ENCODE measurements around the gene OMA1. TPM values are rescaled to one million over a fixed set of nuclear protein-coding genes. Genes with fewer than 3 reads are reported as not detected.

The OMA1 gene
- total RNA-seq, result 10 to 100 TPM; 27.2 to 41.1 (median 31.2) TPM
- 164 TPM for total RNA-seq (2013)

DNA sequence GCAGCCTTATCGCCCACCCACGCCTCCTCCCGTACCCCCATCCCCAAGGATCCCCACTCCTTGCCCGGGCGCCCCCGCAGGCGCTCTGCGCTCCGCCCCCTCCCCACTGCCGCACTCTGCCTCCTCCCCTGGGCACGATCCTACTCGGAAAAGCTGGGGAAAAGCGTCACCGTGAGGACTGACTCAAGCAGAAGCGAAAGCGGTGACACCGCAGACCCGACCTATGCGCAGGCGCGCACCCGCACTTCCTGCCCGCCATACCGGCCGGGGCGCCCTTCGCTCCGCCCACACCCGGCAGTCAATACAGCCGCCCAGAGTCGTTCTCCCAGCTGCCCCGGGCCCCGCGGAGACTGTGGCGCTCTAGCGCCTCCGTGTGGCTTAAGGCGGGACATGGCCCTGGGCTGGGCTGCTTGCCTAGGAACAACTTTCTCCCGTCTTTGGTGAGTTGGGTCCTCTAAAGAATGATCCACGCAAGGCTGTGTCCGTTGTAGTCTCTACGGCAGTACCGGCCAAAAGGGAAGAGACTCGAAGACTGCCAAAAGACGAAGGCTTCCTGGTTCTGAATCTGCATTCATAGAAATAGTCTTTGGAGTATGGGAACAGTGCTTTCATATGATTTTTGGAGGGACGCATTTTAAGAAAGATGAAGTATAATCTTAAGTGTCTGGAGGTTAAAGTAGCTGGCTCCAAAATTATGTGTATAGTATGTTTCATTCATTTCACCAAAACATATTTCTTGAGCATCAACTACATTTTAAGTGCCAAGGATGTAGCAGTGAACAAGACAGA, at the start of gene OMA1:
Gene OMA1, minus strand, starts transcription at position 207 of the 789 bp plus-strand sequence. CDS start 7,432 bp downstream, outside the sequence.
- Mint-ChIP-seq H3K27me3 (ENCODE audit: low read depth in 2 of 2) (peaks cover 5 to 17% of the 10 kb centered on the region in 2 donors), H3K36me3 (no peaks in the 10 kb centered on the region), H3K4me1 (peaks cover 19 to 34% of the 10 kb centered on the region in 2 donors), H3K9me3 (no peaks in the 10 kb centered on the region), H3K4me3 (peak within 1 kb of the TSS; percentile 94), H3K27ac (peak within 1 kb of the TSS; percentile 93 to 98)
- intact Hi-C loops (cut with micrococcal nuclease), result loop anchor here (1.0 to 2.0 kb wide), 5 partner anchors 30 to 1714 kb away; partner anchors contain the start of genes JUN and MYSM1
- TF ChIP-seq, protein P1, sequence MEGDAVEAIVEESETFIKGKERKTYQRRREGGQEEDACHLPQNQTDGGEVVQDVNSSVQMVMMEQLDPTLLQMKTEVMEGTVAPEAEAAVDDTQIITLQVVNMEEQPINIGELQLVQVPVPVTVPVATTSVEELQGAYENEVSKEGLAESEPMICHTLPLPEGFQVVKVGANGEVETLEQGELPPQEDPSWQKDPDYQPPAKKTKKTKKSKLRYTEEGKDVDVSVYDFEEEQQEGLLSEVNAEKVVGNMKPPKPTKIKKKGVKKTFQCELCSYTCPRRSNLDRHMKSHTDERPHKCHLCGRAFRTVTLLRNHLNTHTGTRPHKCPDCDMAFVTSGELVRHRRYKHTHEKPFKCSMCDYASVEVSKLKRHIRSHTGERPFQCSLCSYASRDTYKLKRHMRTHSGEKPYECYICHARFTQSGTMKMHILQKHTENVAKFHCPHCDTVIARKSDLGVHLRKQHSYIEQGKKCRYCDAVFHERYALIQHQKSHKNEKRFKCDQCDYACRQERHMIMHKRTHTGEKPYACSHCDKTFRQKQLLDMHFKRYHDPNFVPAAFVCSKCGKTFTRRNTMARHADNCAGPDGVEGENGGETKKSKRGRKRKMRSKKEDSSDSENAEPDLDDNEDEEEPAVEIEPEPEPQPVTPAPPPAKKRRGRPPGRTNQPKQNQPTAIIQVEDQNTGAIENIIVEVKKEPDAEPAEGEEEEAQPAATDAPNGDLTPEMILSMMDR (IDR thresholded peaks at IDR 0.05), result peak; percentile 88
- peak; percentile 91 to 99 (median 92) for ATAC-seq
- H3K27ac ChIP-seq (ENCODE audit: low read length), result peak within 1 kb of the TSS; percentile 99
- WGBS (ENCODE audit: insufficient coverage), result 2% methylated on average over 44 of the region's 46 CpGs
- peak; percentile 98 to 99 for DNase-seq
- H3K36me3 ChIP-seq (ENCODE audit: control insufficient read depth, insufficient read depth, low read length), result no peaks in the 10 kb centered on the region
- no peaks in the 10 kb centered on the region for H3K27me3 ChIP-seq (ENCODE audit: control insufficient read depth, insufficient read depth, low read length)
- H3K4me1 ChIP-seq (ENCODE audit: control insufficient read depth, insufficient read depth, low read length), result peaks cover 10% of the 10 kb centered on the region
- H3K9me3 ChIP-seq (ENCODE audit: control insufficient read depth, insufficient read depth, low read length), result no peaks in the 10 kb centered on the region
- H3K4me3 ChIP-seq (ENCODE audit: low read length), result peak within 1 kb of the TSS; percentile 53

DNA sequence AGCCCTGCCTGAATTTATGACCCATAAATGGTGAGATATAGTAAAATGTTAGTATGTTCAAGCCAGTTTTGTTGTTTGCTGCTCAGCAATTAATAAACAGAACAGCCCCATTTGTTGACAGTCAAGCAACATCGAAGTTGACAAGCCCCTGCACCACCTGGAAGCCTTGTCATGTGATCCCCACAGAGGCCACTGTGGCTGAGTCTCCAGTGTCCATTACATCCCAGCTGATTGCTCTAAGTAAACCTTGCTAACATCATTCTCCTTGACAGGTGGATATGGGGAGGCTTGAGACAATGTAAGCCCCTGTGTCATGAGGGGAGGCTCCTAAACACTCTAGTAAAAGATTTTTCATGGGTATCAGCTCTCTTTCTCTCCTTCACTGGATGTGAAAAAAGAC, 48.0 kb upstream of the OMA1 start:
- intact Hi-C loops (cut with micrococcal nuclease), result no loop called here
- H3K4me1 Mint-ChIP-seq, result peaks cover 0 to 11% of the 10 kb centered on the region in 2 donors
- WGBS (ENCODE audit: insufficient coverage), result 67% methylated on average over 1 of the region's 1 CpG
- H3K4me1 ChIP-seq (ENCODE audit: control insufficient read depth, insufficient read depth, low read length), result no peaks in the 10 kb centered on the region
- H3K4me3 ChIP-seq (ENCODE audit: low read length), result no peak overlapping the region
- DNase-seq (no peak), ATAC-seq (no peak)
- H3K36me3 ChIP-seq (ENCODE audit: control insufficient read depth, insufficient read depth, low read length), result no peaks in the 10 kb centered on the region
- H3K27me3 ChIP-seq (ENCODE audit: control insufficient read depth, insufficient read depth, low read length), result peaks cover 7% of the 10 kb centered on the region
- H3K9me3 Mint-ChIP-seq, result peaks cover 0 to 2% of the 10 kb centered on the region in 2 donors
- no peak overlapping the region for H3K27ac Mint-ChIP-seq
- peaks cover 29% of the 10 kb centered on the region in 2 donors for H3K27me3 Mint-ChIP-seq (ENCODE audit: low read depth in 2 of 2)
- H3K36me3 Mint-ChIP-seq, result no peaks in the 10 kb centered on the region
- H3K4me3 Mint-ChIP-seq, result no peak overlapping the region
- no peaks in the 10 kb centered on the region for H3K9me3 ChIP-seq (ENCODE audit: control insufficient read depth, insufficient read depth, low read length)
- no peak overlapping the region for H3K27ac ChIP-seq (ENCODE audit: low read length)
- TF ChIP-seq, protein P1 (IDR thresholded peaks at IDR 0.05), result no peak

DNA sequence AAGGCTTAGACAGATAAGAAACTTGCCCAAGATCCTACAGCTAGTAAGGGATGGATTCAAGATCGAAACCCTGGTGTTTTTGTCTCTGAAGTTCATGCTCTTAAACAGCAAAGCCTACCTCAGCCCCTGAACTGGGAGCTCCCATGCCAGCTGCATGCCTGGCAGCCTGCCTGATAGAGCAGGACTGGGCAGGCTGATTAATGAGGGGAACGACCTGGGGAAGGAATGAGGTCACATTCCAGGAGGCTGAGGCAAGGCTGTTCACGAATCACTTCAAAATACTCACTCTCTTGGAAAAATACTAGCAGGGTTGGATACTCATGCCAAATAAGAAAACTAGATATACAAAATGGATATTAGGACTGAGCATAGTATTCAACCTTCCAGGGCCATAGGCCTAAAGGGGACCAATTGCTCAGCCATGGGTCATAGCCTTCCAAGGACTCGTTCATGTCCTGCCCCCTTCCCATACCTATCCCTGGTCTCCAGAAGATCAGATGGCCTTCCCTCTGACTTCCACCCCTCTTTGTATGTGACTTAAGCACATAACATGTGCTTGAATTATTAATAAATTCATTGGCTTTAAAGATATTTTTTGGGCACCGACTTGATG, 46.1 kb upstream of the OMA1 start:
- H3K9me3 Mint-ChIP-seq, result no peaks in the 10 kb centered on the region
- WGBS (ENCODE audit: insufficient coverage), result 74% methylated on average over 4 of the region's 5 CpGs
- no peaks in the 10 kb centered on the region for H3K36me3 Mint-ChIP-seq
- Histone ChIP-seq H3K4me1 (ENCODE audit: control insufficient read depth, insufficient read depth, low read length) (no peaks in the 10 kb centered on the region), H3K36me3 (ENCODE audit: control insufficient read depth, insufficient read depth, low read length) (no peaks in the 10 kb centered on the region), H3K4me3 (ENCODE audit: low read length) (no peak overlapping the region), H3K27me3 (ENCODE audit: control insufficient read depth, insufficient read depth, low read length) (no peaks in the 10 kb centered on the region), H3K27ac (ENCODE audit: low read length) (no peak overlapping the region), H3K9me3 (ENCODE audit: control insufficient read depth, insufficient read depth, low read length) (no peaks in the 10 kb centered on the region)
- H3K4me1 Mint-ChIP-seq, result peaks cover 0 to 3% of the 10 kb centered on the region in 2 donors
- H3K27ac Mint-ChIP-seq, result no peak overlapping the region
- TF ChIP-seq, protein P1 (IDR thresholded peaks at IDR 0.05), result no peak
- intact Hi-C loops (cut with micrococcal nuclease), result no loop called here
- H3K27me3 Mint-ChIP-seq (ENCODE audit: low read depth in 2 of 2), result peaks cover 13 to 24% of the 10 kb centered on the region in 2 donors
- no peak overlapping the region for H3K4me3 Mint-ChIP-seq
- DNase-seq (no peak), ATAC-seq (no peak)
